SU-DHL-6 (cell line): Measurements from ENCODE around the gene KRTAP4-12.

Experiments
- H2AFZ ChIP-seq: fragments of 200-600 bp; sonication (generic); 2 replicates; pipeline ENCODE4 v1.6.1; 2014; ENCODE audit warnings: low read depth, mild to moderate bottlenecking, moderate library complexity, mixed read lengths, antibody characterized with exemption, low read length; ENCODE audit not compliant: severe bottlenecking
- H3F3A ChIP-seq: fragments of 200-600 bp; shearing (Covaris generic); 2 replicates; pipeline ENCODE4 v1.6.0; 2016; ENCODE audit warnings: antibody characterized with exemption, mild to moderate bottlenecking; ENCODE audit not compliant: insufficient read depth
- H3K27ac ChIP-seq: fragments of 200-600 bp; sonication (generic); 2 replicates; pipeline ENCODE4 v1.5.1; 2016; ENCODE audit warnings: low read depth, mild to moderate bottlenecking, low read length, moderate library complexity, mixed read lengths
- H3K27me3 ChIP-seq: fragments of 200-600 bp; sonication (generic), shearing (Covaris generic); 2 replicates; pipeline ENCODE4 v1.6.0; 2014; ENCODE audit warnings: mild to moderate bottlenecking, low read length
- H3K36me3 ChIP-seq: fragments of 200-600 bp; sonication (generic); 2 replicates; pipeline ENCODE4 v1.6.1; 2014; ENCODE audit warnings: mild to moderate bottlenecking, low read length, mixed read lengths
- H3K4me2 ChIP-seq: fragments of 300-600, 200-600 bp; shearing (Covaris generic), sonication (generic); 2 replicates; pipeline ENCODE4 v1.6.0; 2014; ENCODE audit warnings: low read length, low read depth, mild to moderate bottlenecking; ENCODE audit not compliant: poor library complexity, severe bottlenecking
- H3K4me3 ChIP-seq: fragments of 200-600 bp; sonication (generic); 2 replicates; pipeline ENCODE4 v1.5.1; 2014; ENCODE audit warnings: antibody characterized with exemption, low read length, mild to moderate bottlenecking, mixed read lengths; ENCODE audit not compliant: insufficient read depth, poor library complexity, severe bottlenecking
- H3K79me2 ChIP-seq: fragments of 200-600 bp; sonication (generic); 2 replicates; pipeline ENCODE4 v1.6.1; 2014; ENCODE audit warnings: mild to moderate bottlenecking, low read length, moderate library complexity; ENCODE audit not compliant: insufficient read depth
- H3K9ac ChIP-seq: fragments of 200-600 bp; sonication (generic); 2 replicates; pipeline ENCODE4 v1.7.0; 2014; ENCODE audit warnings: mild to moderate bottlenecking, low read length
- H3K9me2 ChIP-seq: fragments of 200-600 bp; sonication (generic); replicated peaks from 2 replicates; pipeline ENCODE4 v1.6.1; 2014; ENCODE audit warnings: low read length; ENCODE audit not compliant: insufficient read depth
- H3K9me3 ChIP-seq: fragments of 200-600 bp; sonication (generic); 2 replicates; pipeline ENCODE4 v1.6.1; 2014; ENCODE audit warnings: low read length, mixed read lengths; ENCODE audit not compliant: insufficient read depth
- H4K20me1 ChIP-seq: fragments of 200-600 bp; sonication (generic); 2 replicates; pipeline ENCODE4 v1.6.1; 2014; ENCODE audit warnings: low read depth, mild to moderate bottlenecking, antibody characterized with exemption, low read length, moderate library complexity, mixed read lengths
- CTCF ChIP-seq: fragments of 200-600 bp; sonication (generic); IDR thresholded peaks from one replicate; pipeline ENCODE4 v1.5.1; 2017; ENCODE audit warnings: antibody characterized with exemption, mild to moderate bottlenecking, low read length, moderate library complexity; ENCODE audit not compliant: insufficient read depth, poor library complexity, severe bottlenecking
- EZH2phosphoT487 ChIP-seq: fragments of 200-600 bp; sonication (generic), shearing (Covaris generic); conservative IDR thresholded peaks from 2 replicates; pipeline ENCODE4 v1.6.1; 2018; ENCODE audit warnings: mild to moderate bottlenecking, antibody characterized with exemption, low read length, moderate library complexity, mixed read lengths

KRTAP4-12 gene

GRCh38 chr17:41147531-41148204 is 23.7 kb upstream of the KRTAP4-12 start:
- Histone ChIP-seq H3K4me3 (no peak overlapping the region), H2AFZ (no peak overlapping the region), H3K79me2 (no peaks in the 10 kb centered on the region), H3K9me3 (peaks cover 7% of the 10 kb centered on the region; the same call in 1 of the 2 replicates), H3K27ac (no peak overlapping the region), H4K20me1 (no peaks in the 10 kb centered on the region), H3K27me3 (no peaks in the 10 kb centered on the region; the same call in 1 of the 2 replicates), H3K4me2 (no peak overlapping the region), H3K36me3 (no peaks in the 10 kb centered on the region), H3F3A (no peaks in the 10 kb centered on the region), H3K9me2 (no peaks in the 10 kb centered on the region), H3K9ac (no peak overlapping the region)
- TF ChIP-seq EZH2phosphoT487 (no peak), CTCF (no peak)

- Histone ChIP-seq H3K9me3 (peaks cover 17% of the 10 kb centered on the region), H4K20me1 (no peaks in the 10 kb centered on the region), H3K4me3 (no peak overlapping the region), H3K36me3 (no peaks in the 10 kb centered on the region), H3K27me3 (no peaks in the 10 kb centered on the region; the same call in 1 of the 2 replicates), H3K79me2 (no peaks in the 10 kb centered on the region), H3K4me2 (no peak overlapping the region), H3K9me2 (no peaks in the 10 kb centered on the region), H2AFZ (no peak overlapping the region), H3K9ac (no peak overlapping the region), H3K27ac (no peak overlapping the region), H3F3A (no peaks in the 10 kb centered on the region)
- TF ChIP-seq EZH2phosphoT487 = no peak
- no peak for TF ChIP-seq CTCF
Observed at GRCh38 chr17:41145261-41145660, 21.3 kb upstream of the KRTAP4-12 start.

- Histone ChIP-seq H3K79me2 (no peaks in the 10 kb centered on the region), H3K36me3 (no peaks in the 10 kb centered on the region), H3K9ac (no peak overlapping the region), H3K9me3 (peaks cover 17% of the 10 kb centered on the region), H3K4me3 (no peak overlapping the region), H3F3A (no peaks in the 10 kb centered on the region), H4K20me1 (no peaks in the 10 kb centered on the region), H3K9me2 (no peaks in the 10 kb centered on the region), H3K27me3 (no peaks in the 10 kb centered on the region; the same call in 1 of the 2 replicates), H3K27ac (no peak overlapping the region), H2AFZ (no peak overlapping the region), H3K4me2 (no peak overlapping the region)
- TF ChIP-seq CTCF = no peak
- TF ChIP-seq EZH2phosphoT487 = no peak
Observed at GRCh38 chr17:41144846-41145245, 20.9 kb upstream of the KRTAP4-12 start.
